ENCODE data around the gene EFCAB11.

Gene EFCAB11

DNA sequence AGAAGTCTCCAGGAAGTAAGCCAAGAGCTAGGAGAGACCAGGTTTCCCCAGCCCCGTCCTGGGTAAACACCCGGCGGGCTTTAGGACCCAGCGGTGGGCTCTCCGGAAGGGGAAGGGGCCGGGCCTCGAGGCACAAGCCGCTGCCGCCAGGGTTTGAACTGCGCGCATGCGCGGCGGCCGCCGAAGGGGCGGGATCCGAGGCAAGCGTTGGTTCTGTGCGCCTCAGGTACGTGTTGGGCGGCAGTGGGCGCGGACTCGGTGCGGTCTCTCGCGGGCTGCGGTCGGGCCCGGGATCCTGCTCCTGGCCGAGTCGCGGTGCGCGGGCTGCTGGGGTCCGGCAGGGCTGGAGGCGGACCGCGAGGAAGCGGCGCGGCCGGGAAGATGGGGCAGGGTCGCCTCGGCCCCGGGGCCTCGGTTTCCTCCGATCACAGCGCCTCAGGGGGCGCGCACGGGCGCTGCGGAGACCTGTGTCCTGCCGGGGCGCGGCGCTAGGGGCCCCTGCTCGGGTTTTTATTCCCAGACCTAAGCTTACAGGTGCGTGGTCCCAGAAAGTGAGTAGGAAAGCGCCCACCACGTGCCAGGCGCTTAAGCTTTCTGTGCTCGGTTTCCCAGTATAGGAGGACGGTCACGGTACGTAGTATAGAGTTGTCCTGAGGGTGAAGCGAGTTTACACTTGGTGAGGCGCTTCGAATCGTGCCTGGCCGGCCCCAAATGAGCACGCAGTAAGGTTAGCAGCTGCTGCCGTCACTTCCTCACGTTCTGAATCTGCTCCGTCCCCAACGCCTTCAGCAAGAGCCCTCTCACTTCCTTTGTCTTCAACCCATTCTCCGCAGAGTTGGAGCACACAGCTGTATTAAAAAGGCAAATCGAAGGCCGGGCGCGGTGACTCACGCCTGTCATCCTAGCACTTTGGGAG lies 1.5 kb upstream of the EFCAB11 start, which contains the start of gene TDP1:
Gene TDP1 (plus strand): TSS at position 183 of the 916 bp plus-strand sequence. CDS start 7,188 bp downstream, outside the sequence.
- DNase-seq, result peak; percentile 97

GRCh38 chr14:89955022-89955744 lies 653 bp upstream of the EFCAB11 start:
- no peak for DNase-seq

GRCh38 chr14:89953602-89954001 lies 928 bp downstream of the EFCAB11 start:
- DNase-seq, result no peak

DNA sequence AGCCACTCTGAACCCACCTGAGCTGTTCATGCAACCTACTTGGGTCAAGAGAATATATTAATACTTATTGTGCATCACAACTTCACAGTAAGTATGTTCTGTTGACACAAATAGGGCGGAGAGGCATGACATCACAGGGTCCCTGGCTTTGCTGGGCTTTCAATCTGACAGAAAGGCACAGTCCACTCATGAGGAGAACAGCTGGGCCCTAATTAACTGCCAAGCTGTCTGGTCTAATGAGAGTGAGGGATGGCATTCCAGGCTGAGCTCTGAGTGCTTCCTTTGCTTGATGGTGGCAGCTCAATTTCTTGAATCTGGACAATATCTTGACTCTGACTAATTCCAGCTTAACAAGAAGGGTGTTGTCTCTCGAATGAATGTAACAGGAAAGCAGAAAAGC lies 2.0 kb downstream of the EFCAB11 start:
- no peak for DNase-seq

GRCh38 chr14:89947344-89947743 lies 7.2 kb downstream of the EFCAB11 start:
- DNase-seq, result no peak

- no peak for DNase-seq
Observed at GRCh38 chr14:89941830-89942377, 12.6 kb downstream of the EFCAB11 start.

DNA sequence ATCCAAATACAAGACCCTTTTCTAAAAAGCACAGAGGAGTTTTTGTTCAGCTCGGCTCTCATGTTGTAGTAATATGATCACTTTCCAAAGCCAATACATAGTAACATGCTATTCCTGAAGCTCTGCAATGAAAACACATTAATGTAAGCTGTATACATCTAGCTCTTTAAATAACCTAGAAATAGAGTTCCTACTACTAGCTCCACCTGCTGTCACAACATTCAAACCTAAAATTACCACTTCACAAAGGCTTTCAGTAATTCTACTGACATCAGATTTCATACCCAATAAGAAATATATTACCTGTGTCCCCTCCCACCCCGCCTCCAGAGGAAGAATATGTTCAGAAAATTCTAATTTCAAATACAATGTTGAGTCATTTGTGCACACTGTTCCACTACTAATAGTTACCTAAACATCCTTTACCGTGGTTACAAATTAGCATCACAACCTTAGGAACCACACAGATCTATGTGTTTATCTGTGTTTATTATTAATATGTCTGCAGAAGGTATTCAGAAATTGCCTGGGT lies 17.8 kb downstream of the EFCAB11 start:
- no peak for DNase-seq

GRCh38 chr14:89933002-89933401 lies 21.5 kb downstream of the EFCAB11 start:
- DNase-seq, result no peak

DNA sequence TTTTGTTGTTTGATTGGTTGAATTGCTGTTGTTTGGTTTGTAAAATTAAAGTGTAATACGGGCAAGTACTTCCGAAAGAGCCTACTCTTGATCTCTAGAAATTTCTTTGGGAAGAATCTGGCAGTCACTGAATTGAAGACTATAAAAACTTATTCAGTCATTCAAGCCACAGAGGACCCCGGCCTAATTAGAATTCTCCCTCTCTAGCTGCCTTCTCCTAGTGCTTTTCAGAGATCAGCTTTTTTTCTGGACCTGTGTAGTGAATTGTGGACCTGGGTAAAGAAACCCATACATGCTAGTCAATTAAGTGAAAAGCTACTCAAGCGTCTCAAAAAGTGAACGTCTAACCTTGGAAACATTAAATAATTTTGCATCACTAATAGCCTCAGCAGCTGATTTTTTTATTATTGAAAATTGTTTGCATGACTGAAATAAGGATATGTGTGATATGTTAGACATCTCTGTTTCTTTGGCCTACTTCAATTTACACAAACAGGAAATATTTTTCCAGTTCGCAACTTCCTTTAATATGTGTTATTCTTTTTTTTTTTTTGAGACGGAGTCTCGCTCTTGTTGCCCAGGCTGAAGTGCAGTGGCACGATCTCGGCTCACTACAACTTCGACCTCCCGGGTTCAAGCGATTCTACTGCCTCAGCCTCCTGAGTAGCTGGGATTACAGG lies 27.2 kb downstream of the EFCAB11 start:
- DNase-seq, result no peak

DNA sequence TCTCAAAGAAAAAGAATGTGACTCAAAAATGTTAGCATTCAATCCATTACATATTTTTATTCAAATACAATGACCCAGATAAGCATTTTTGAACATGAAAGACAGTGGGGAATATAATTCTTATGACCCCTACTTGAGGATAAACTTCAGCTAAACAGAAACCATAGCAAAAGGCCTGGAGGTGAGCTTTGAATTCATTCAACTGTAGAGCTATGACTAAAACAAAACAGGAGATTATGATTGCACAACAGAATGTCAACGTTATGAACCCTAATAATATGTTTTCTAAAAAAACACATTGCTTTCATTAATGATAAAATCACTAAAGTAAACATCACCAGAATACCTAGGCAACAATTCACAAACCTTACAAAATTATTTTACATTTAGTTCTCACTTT lies 27.8 kb downstream of the EFCAB11 start:
- DNase-seq, result no peak

DNA sequence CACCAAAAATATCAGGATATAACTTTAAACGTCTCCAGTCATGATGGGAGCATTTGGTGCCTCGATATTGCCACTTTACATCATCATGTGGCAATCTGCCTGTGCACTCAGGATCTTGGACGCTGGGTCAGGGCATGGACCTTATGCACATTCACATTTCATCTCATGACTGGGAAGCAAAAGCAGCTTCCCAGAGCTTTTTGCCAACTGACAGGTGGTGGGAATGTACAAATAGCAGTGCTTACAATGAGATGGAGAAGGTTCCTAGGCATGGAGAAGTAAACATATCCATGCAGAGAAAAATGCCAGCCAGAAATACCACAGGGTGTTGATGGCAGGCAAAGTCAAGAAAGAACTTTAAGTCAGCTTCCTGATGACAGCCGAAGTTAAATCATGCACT lies 30.3 kb downstream of the EFCAB11 start:
- no peak for DNase-seq

GRCh38 chr14:89922031-89922907 lies 32.3 kb downstream of the EFCAB11 start:
- DNase-seq, result no peak

- no peak for DNase-seq
Observed at GRCh38 chr14:89921346-89921745, 33.2 kb downstream of the EFCAB11 start.

- DNase-seq, result no peak
Observed at GRCh38 chr14:89920056-89920455, 34.5 kb downstream of the EFCAB11 start.

DNA sequence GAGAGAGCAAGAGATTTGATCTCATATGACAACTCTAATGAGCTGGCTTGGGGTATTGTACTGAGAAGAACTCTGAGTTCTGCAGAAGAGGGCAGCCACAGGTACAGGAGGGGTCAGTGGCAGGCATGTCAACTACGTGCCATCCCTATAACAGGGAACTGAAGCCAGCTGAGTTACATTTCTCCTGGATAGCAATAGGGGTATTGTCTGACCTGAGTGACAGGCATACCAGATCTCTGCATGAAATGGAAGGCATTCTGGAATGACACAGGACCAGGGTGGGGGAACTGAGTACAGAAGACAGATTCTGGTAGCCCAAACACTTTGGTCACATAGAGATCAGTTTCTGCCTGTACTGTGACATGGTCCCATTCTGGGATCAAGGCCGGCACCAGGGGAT lies 35.8 kb downstream of the EFCAB11 start:
- no peak for DNase-seq

- peak; percentile 57 for DNase-seq
Observed at GRCh38 chr14:89915114-89915878, 39.2 kb downstream of the EFCAB11 start.

GRCh38 chr14:89912667-89913211 lies 41.8 kb downstream of the EFCAB11 start:
- DNase-seq, result no peak

DNA sequence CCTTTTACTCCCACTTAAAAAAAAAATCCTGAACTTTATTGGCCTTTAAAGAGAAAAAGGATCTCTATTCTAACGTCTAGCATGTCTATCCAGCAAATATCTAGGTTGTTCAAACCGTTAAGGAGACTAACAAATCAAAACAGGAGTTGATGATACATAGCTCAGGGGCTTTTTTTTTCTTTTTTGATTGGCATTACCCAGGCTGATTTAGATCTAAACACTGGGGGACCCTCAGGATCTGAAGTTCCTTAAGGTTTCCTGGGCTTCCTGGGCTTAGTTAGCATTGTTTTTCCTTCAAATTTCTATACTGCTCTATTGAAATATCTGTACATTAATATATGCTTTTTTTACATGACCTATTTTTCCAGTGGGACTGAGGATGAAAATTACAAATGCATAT lies 42.3 kb downstream of the EFCAB11 start:
- no peak for DNase-seq

- no peak for DNase-seq
Observed at GRCh38 chr14:89911010-89911919, 43.3 kb downstream of the EFCAB11 start.

GRCh38 chr14:89910691-89911009 lies 43.9 kb downstream of the EFCAB11 start:
- no peak for DNase-seq
